Spleen (tissue), 11 donors: ENCODE results near the gene TMEM132C. TPM values are rescaled to one million over a fixed set of nuclear protein-coding genes. Genes with fewer than 3 reads are reported as not detected.

Experiments
- DNase-seq: peaks from one replicate; pipeline ENCODE4 v3.0.0-alpha.2; 2020
- H3K27ac ChIP-seq, 8 donors: fragments of 200-600 bp; sonication (generic) in 7 of 8; 1 replicate in 4 of 8; 2 replicates in 4 of 8; pipeline versions ENCODE4 v1.5.0 to v1.8.0; 2016 to 2021; ENCODE audit warnings: inconsistent platforms in 4 of 8, mild to moderate bottlenecking in 4 of 8, moderate library complexity in 1 of 8
- H3K27me3 ChIP-seq, 7 donors: fragments of 200-600 bp; sonication (generic) in 6 of 7; replicated peaks in 1 of 7; 1 replicate in 4 of 7; 2 replicates in 3 of 7; pipeline versions ENCODE4 v1.5.0 to v1.8.0; 2016 to 2021; ENCODE audit warnings: inconsistent platforms in 3 of 7, mild to moderate bottlenecking in 1 of 7
- H3K36me3 ChIP-seq, 6 donors: fragments of 200-600 bp; sonication (generic) in 5 of 6; 1 replicate in 4 of 6; 2 replicates in 2 of 6; pipeline versions ENCODE4 v1.5.0 to v1.8.0; 2016 to 2021; ENCODE audit warnings: inconsistent platforms in 2 of 6
- H3K4me1 ChIP-seq, 6 donors: fragments of 200-600 bp; sonication (generic) in 5 of 6; 1 replicate in 3 of 6; 2 replicates in 3 of 6; pipeline versions ENCODE4 v1.5.0 to v1.8.0; 2016 to 2021; ENCODE audit warnings: inconsistent platforms in 3 of 6
- H3K4me3 ChIP-seq, 8 donors: fragments of 200-600 bp; sonication (generic) in 7 of 8; 1 replicate in 4 of 8; 2 replicates in 4 of 8; pipeline versions ENCODE4 v1.5.0 to v1.8.0; 2016 to 2021; ENCODE audit warnings: inconsistent platforms in 4 of 8, mild to moderate bottlenecking in 4 of 8, moderate library complexity in 2 of 8
- H3K9me3 ChIP-seq, 8 donors: fragments of 200-600 bp; sonication (generic) in 7 of 8; 1 replicate in 4 of 8; 2 replicates in 4 of 8; pipeline versions ENCODE4 v1.5.0 to v1.8.0; 2016 to 2021; ENCODE audit warnings: inconsistent platforms in 4 of 8
- POLR2A ChIP-seq, 3 donors: fragments of 450-650 bp; IDR thresholded peaks; one replicate each; pipeline ENCODE4 v1.5.1; 2017; ENCODE audit warnings: antibody characterized with exemption in 3 of 3, mild to moderate bottlenecking in 1 of 3
- POLR2AphosphoS5 ChIP-seq, 3 donors: sonication (generic); formaldehyde crosslinking; IDR thresholded peaks; one replicate each; pipeline ENCODE4 v1.5.1; 2017; ENCODE audit warnings: antibody characterized with exemption in 3 of 3
- WGBS, 5 donors: extraction: QIAGEN DNeasy Blood & Tissue Kit in 3 of 5; methylation state at CpG; one replicate each; pipeline versions ENCODE4 v1.1.5 to v1.1.7; 2013 to 2018; 5-methylcytosine and 5-hydroxymethylcytosine counted together
- intact Hi-C: fragments of 100-400 bp; cut with DNase I; formaldehyde crosslinking; loops from one replicate; pipeline ENCODE4 v1.15.0; 2023; ENCODE audit warnings: low total_unique reads
- polyA plus RNA-seq, 3 donors: library from polyadenylated mRNA; stranded (reverse); fragments of 200-250 nt; gene quantifications; one replicate each; pipeline ENCODE4 v1.2.1, GENCODE V29; 2013
- total RNA-seq, 7 donors: library from RNA; depleted of rRNA in 3 of 7; stranded (reverse); fragments of >200 nt in 3 of 7; fragmentation: NEBNext Ultra II Directional in 4 of 7; extraction: Animal tissue kit (Norgen Biotek cat#: 25700) in 4 of 7; gene quantifications; one replicate each; pipeline versions ENCODE4 v1.1.0 to v1.2.1, GENCODE V29; 2016 to 2021
- TF ChIP-seq, protein P1 (sequence below), 11 experiments: fragments of 200-600 bp in 7 of 11; fragments of 450-650 bp in 4 of 11; sonication (generic) in 4 of 11; IDR thresholded peaks in 8 of 11; conservative IDR thresholded peaks in 3 of 11; 1 replicate in 7 of 11; 2 replicates in 4 of 11; pipeline versions ENCODE4 v1.4.0 to v1.8.0; 2016 to 2021; ENCODE audit warnings: antibody characterized with exemption in 11 of 11, inconsistent platforms in 4 of 11, mild to moderate bottlenecking in 1 of 11
- donor health status: healthy with polysubstance abuse.
- donor health status: DM: no; HTN: no; CAD: no; lungs with moderate emphysema.
- donor health status: DM: no; HTN: no; CAD: no.
- donor health status: Bipolar disorder and iron deficiency.
- donor health status: healthy.
- donor health status: DM: no; HTN: no; CAD: no.
- donor health status: DM: yes; HTN: yes; CAD: no.

TMEM132C gene
- total and polyA plus RNA-seq, 10 donors, result 0.08 to 0.83 (median 0.25) TPM; not detected in 4

DNA sequence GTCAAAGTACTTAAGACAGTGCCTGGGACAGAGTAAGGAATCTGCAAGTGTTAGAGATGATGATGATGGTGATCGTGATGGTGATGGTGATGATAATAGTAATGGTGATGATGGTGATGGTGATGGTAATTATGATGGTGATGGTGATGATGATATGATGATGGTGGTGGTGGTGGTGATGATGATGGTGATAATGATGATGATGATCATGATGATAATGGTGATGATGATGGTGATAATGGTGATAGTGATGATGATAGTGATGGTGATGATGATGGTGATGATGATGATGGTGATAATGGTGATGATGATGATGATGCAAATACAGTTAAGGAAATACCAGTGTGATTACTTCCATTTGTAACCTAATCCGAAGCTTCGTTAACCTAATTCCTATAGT is 5.2 kb upstream of the TMEM132C start:
- Histone ChIP-seq H3K36me3 (no peaks in the 10 kb centered on the region), H3K27ac (no peak overlapping the region), H3K4me3 (no peak overlapping the region), H3K4me1 (peaks cover 0 to 5% (median 2%) of the 10 kb centered on the region in 6 donors), H3K27me3 (peaks cover 3 to 59% (median 15%) of the 10 kb centered on the region in 7 donors), H3K9me3 (peaks cover 0 to 9% (median 0%) of the 10 kb centered on the region in 8 donors)
- no peak for DNase-seq
- no peak for TF ChIP-seq POLR2AphosphoS5 (IDR thresholded peaks at IDR 0.05)
- TF ChIP-seq, protein P1, sequence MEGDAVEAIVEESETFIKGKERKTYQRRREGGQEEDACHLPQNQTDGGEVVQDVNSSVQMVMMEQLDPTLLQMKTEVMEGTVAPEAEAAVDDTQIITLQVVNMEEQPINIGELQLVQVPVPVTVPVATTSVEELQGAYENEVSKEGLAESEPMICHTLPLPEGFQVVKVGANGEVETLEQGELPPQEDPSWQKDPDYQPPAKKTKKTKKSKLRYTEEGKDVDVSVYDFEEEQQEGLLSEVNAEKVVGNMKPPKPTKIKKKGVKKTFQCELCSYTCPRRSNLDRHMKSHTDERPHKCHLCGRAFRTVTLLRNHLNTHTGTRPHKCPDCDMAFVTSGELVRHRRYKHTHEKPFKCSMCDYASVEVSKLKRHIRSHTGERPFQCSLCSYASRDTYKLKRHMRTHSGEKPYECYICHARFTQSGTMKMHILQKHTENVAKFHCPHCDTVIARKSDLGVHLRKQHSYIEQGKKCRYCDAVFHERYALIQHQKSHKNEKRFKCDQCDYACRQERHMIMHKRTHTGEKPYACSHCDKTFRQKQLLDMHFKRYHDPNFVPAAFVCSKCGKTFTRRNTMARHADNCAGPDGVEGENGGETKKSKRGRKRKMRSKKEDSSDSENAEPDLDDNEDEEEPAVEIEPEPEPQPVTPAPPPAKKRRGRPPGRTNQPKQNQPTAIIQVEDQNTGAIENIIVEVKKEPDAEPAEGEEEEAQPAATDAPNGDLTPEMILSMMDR (IDR thresholded peaks at IDR 0.05 in 8 of 11, conservative IDR thresholded peaks at IDR 0.05 in 3 of 11), result no peak
- TF ChIP-seq POLR2A (IDR thresholded peaks at IDR 0.05), result no peak
- intact Hi-C loops, result no loop called here
- 81 to 92% (median 88%) methylated on average over 3 of the region's 3 CpGs for WGBS, 5 donors

DNA sequence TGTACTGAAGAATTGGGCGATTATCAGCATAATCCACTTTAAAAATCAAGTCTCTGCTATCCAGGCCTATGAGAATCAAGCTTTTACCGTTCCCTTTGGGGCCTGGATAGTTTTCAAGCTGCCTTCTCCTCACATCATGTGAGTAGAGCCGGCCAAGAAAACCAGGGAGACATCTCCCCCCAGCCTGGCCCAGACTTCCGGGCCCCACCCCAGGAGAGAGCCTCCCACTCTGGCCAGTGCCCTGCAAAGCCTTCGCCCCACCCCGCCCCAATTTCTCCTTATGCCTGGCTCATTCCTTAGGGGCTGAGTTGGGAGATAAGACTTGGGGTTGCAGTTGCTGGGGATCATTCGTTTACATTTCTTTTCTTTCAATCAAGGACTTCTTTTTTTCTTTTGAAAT is 1.4 kb upstream of the TMEM132C start:
- peaks cover 0 to 18% (median 7%) of the 10 kb centered on the region in 6 donors for H3K4me1 ChIP-seq
- no peaks in the 10 kb centered on the region for H3K36me3 ChIP-seq
- intact Hi-C loops, result no loop called here
- no peak for TF ChIP-seq POLR2A (IDR thresholded peaks at IDR 0.05)
- TF ChIP-seq, protein P1 (IDR thresholded peaks at IDR 0.05 in 8 of 11, conservative IDR thresholded peaks at IDR 0.05 in 3 of 11), result no peak
- no peak for TF ChIP-seq POLR2AphosphoS5 (IDR thresholded peaks at IDR 0.05)
- H3K4me3 ChIP-seq, result no peak overlapping the region
- WGBS, 5 donors, result 19 to 33% (median 23%) methylated on average over 7 of the region's 7 CpGs
- H3K27ac ChIP-seq, result no peak overlapping the region
- peaks cover 9 to 78% (median 31%) of the 10 kb centered on the region in 7 donors for H3K27me3 ChIP-seq
- peaks cover 0 to 9% (median 0%) of the 10 kb centered on the region in 8 donors for H3K9me3 ChIP-seq
- DNase-seq, result no peak

DNA sequence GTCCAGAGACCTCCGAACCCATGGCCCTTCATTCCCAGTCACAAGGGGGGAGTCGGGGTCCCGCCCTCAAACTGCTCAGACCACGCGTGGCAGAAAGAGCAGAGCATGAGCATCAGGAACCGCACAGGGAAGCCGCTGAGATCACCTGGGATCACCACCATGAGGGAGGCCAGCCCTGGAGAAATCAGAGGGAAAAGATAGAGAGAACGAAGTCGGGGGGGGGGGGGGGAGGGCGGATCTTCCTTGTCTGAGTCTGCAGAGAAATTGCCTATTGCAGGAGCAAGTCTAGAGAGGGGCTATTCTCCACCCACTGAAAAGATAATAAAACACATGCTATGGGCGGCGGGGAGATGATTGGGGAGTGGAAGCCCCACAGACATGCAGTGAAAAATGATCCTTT is 884 bp upstream of the TMEM132C start:
- peaks cover 0 to 9% (median 0%) of the 10 kb centered on the region in 8 donors for H3K9me3 ChIP-seq
- H3K27ac ChIP-seq, result no peak overlapping the region
- no peaks in the 10 kb centered on the region for H3K36me3 ChIP-seq
- WGBS, 5 donors, result 11 to 19% (median 12%) methylated on average over 11 to 12 of the region's 12 CpGs
- H3K27me3 ChIP-seq, result peaks cover 9 to 83% (median 31%) of the 10 kb centered on the region in 7 donors
- H3K4me3 ChIP-seq, result no peak overlapping the region
- no peak for TF ChIP-seq POLR2A (IDR thresholded peaks at IDR 0.05)
- TF ChIP-seq POLR2AphosphoS5 (IDR thresholded peaks at IDR 0.05), result no peak
- TF ChIP-seq, protein P1 (IDR thresholded peaks at IDR 0.05 in 8 of 11, conservative IDR thresholded peaks at IDR 0.05 in 3 of 11), result no peak
- intact Hi-C loops, result no loop called here
- DNase-seq, result no peak
- peaks cover 0 to 18% (median 7%) of the 10 kb centered on the region in 6 donors for H3K4me1 ChIP-seq

DNA sequence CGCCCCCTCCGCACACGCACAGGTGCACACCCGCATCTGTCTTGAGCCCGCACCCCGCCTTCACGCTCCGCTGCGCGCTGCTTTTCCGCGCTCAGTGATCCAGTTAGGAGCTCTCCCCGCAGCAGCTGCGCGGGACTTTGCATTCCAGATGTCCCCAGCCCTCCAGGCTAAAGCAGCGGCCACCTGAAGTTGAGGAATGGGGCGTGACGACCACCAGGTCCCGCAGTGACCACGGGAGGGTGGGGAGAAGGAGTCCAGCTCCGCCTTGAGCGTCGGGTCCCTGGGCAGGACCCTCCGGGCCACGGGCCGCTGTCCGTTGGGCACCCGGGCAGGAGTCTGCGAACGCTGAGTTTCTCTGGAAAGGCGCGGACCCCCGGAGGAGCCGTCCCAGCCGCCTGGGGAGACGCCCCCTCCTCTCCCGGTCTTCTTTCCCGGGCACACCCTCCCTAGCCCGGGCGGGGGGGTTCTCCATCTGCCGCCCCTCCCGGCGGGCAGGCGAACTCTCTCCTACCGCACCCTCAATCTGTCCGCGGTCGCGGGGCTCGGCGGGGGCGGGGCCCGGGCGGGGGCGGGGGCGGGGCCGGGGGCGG is 334 bp upstream of the TMEM132C start:
- TF ChIP-seq POLR2AphosphoS5 (IDR thresholded peaks at IDR 0.05) (no peak), POLR2A (IDR thresholded peaks at IDR 0.05) (no peak)
- TF ChIP-seq, protein P1 (IDR thresholded peaks at IDR 0.05 in 8 of 11, conservative IDR thresholded peaks at IDR 0.05 in 3 of 11), result no peak
- intact Hi-C loops, result no loop called here

More for the DNA sequence above, 334 bp upstream of the TMEM132C start:
- WGBS, 5 donors, result 3 to 12% (median 4%) methylated on average over 21 to 58 of the region's 58 CpGs
- Histone ChIP-seq H3K27ac (no peak overlapping the region), H3K36me3 (no peaks in the 10 kb centered on the region), H3K27me3 (peaks cover 9 to 89% (median 31%) of the 10 kb centered on the region in 7 donors), H3K4me1 (peaks cover 0 to 18% (median 7%) of the 10 kb centered on the region in 6 donors), H3K4me3 (peak overlapping the region in 1 of 8 donors; percentile 49), H3K9me3 (peaks cover 0 to 9% (median 0%) of the 10 kb centered on the region in 8 donors)
- no peak for DNase-seq
